GM19099 (cell line): ENCODE results near the gene FAM107B.

Experiments used
- POLR2A ChIP-seq: IDR thresholded peaks from 3 replicates; pipeline ENCODE4 v1.6.1; 2011; ENCODE audit warnings: low read depth; ENCODE audit not compliant: insufficient read length; ENCODE audit errors: extremely low read depth

The FAM107B gene

DNA sequence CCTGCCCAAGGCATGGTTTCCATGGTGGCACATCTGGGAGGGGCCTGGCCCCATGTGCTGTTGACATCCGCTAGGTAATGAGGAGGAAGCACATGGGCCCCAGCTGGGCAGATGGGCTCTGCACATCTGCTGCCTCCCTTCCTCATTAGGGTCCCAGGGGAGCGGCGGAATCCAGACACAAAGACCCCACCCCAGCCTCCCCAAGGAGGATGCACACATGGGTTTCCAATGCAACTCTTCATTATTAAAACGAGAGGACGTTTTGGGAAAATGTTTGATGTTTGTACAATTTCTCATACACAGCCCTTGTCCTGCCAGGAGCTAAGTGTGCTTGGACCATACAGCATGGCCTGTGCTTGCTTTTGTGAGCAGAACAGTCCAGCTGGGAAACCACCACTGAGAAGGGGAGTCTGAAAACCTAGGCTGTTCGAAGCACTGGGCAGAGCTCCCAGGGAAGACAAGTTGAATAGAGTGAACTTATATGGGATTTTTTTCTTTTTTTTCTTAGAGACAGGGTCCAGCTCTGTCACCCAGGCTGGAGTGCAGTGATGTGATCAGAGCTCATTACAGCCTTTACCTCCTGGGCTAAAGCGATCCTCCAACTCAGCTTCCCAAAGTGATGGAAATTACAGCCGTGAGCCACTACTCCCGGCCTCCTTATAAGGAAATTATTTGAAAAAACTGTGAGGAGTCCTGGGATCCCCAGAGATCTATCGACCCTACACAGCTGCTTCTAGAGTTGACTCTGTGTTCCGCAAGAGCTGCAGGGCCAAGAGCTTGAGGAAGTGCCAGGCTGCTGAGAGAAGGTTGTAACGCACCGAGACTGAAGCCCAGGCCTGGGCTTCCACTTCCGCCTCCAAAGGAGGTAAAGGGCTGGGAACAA is 23.4 kb downstream of the FAM107B start:
- TF ChIP-seq POLR2A: no peak

GRCh38 chr10:14749070-14749809 is 25.5 kb downstream of the FAM107B start:
- TF ChIP-seq POLR2A: no peak

- TF ChIP-seq POLR2A: no peak
These were observed 26.3 kb downstream of the FAM107B start for GRCh38 chr10:14748441-14748840.

- no peak for TF ChIP-seq POLR2A
These were observed 31.9 kb downstream of the FAM107B start for GRCh38 chr10:14742815-14743214.

GRCh38 chr10:14742382-14742781 is 32.3 kb downstream of the FAM107B start:
- no peak for TF ChIP-seq POLR2A

DNA sequence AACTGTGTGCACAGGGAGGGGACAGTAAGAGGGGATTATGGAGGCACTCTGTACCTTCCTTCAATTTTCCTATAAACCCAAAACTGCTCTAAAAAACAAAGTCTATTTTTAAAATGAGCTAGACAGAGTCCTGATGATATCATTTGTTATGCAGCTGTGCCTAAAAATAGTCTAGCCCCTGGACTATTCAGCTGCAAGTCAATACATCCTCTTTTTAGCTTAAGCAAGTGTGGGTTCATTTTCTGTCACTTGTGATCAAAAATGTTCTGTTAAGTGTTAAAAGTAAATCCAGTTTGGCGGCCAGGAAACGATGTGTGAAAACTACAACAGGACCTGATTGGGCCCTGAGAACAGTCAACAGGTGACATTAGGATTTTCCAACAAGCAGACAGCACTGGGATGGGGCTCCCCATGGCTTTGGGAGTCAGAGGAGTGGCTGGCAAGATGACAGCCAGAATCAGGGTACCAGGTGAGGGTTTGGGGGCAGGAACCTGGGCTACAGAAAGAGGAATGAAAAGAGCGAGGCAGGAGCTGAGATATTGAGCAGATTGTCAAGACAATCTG is 33.9 kb downstream of the FAM107B start:
- no peak for TF ChIP-seq POLR2A

GRCh38 chr10:14737808-14738545 is 36.7 kb downstream of the FAM107B start:
- no peak for TF ChIP-seq POLR2A

- TF ChIP-seq POLR2A: no peak
These were observed 38.1 kb downstream of the FAM107B start for GRCh38 chr10:14736600-14737081.

- no peak for TF ChIP-seq POLR2A
These were observed 38.7 kb downstream of the FAM107B start for GRCh38 chr10:14736043-14736442.

GRCh38 chr10:14731875-14732512 is 42.7 kb downstream of the FAM107B start:
- TF ChIP-seq POLR2A: no peak

DNA sequence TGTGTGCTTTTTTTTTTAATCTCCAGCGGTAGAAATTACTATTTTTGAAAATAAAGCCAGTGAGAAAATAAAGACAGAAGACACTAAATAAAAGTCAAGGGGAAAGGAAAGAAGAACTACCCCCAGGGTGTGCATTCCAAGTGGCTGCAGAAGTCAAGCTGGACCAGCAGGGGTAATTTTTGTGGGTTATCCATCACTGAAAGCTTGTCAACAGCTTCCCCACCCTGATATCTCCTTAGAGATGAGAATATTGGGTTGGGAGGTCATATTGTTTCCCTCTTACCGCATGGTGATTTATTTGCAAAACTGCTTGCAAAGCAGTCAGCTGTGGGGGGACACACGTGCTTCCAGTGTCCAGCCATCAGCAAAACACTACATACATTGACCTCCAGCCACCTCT is 46.4 kb downstream of the FAM107B start:
- TF ChIP-seq POLR2A: no peak

GRCh38 chr10:14727924-14728323 is 46.8 kb downstream of the FAM107B start:
- no peak for TF ChIP-seq POLR2A

GRCh38 chr10:14727465-14727864 is 47.2 kb downstream of the FAM107B start:
- no peak for TF ChIP-seq POLR2A

DNA sequence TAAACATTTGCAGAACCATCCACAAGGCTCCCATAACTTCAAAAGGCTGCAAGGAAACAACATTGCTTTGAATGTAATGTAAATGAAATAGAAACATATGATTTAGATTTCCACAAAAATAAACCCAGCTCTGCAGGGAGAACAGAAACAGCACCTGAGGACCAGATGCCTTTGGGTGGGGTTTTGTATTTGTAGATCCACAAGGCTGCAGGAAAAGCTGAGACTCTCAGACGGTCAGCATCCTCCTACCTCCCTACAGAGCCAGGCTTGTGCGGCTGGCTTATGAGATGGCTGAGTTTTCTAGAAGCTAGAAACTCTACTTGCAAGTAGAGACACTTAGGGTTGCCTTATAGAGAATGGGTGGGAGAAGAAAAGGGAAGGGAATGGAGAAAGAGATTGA is 49.8 kb downstream of the FAM107B start:
- no peak for TF ChIP-seq POLR2A
